Stimulated activated CD4-positive, alpha-beta T cell treated with anti-CD3 and anti-CD28 coated beads, Interleukin-4, amount 100 ng/mL, for 4 hours (primary cell): Measurements from ENCODE around the gene BMPR1B.

ENCODE experiments used
- DNase-seq, 2 experiments: peaks; one replicate each; pipeline ENCODE4 v3.0.0-alpha.2; 2020

Gene BMPR1B

DNA sequence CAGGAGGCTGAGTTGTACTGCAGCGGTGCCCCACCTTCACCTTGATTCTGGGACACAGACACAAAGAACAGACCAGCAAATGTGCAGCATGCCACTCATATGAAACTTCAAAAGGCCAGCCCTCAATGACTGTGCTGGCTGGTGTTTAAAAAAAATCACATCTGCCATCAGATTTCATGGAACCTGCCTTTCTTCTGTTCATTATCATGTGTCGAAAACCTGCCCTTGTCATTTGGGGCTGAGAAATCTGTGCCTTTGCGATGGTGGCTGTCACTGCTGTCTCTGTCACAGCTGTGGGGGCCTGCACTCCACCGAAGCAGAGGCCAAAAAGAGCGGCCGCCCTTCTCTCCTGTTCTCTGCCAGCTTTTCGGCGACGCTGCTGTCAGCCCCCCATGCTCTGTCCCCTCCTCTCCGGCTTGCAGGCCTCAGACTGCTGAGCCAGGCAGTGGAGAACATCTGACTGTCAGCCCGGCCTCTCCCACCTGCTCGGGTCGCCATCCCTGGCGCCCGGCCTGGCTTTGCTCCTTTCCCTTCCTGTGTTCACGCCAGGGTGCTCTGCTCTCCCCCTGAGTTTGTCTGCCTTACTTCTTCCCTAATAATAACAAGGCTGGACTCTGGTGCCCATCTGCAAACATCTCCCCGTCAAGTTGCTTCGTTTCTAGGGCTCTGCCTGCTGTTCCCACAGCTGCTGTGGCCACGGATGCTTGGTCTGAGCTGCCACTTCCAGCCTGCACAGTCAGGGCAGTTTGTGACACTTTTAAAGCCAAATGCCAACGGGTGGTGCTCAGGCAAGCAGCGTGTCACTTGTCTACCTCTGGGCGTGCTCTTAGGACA, 435.9 kb downstream of the BMPR1B start:
- DNase-seq: no peak

DNA sequence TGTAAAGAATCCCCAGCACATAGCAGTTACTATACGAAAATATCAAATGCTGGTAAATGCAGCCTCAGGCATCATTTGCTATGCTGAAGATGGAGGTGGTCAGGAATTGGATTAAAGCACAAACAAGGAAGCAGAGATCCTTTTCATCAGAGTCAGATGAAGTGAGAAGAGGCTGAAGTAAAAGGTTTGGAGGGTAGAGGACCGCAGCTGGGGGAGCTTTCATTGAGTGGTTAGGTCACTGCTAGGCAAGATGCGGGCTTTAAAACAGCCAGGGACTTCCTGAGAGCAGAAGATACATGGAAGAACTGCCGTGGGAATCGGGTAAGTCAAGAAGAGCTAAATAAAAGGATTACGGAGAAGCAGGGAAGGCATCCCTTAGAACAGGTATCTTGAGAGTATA, 439.6 kb downstream of the BMPR1B start:
- no peak for DNase-seq

DNA sequence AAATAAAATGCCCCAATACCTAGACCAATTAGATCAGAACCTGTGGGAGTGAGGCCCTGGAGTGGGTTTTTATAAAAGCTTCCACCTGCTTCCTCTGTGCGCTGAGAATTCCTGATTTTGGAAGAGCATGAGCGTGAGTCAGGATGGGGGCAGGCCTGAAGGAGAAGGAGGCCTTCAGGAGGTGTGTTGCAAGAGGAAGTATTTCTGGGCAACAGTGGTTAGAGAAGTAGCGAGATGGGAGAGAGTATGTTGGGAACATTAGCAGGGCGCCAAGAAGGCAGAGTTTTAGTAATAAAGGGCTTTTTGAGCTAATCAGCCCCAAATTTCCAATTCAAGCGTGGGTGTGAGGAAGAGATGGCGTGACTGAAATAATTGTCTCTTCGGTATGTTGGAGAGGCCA, 441.2 kb downstream of the BMPR1B start:
- DNase-seq: no peak

DNA sequence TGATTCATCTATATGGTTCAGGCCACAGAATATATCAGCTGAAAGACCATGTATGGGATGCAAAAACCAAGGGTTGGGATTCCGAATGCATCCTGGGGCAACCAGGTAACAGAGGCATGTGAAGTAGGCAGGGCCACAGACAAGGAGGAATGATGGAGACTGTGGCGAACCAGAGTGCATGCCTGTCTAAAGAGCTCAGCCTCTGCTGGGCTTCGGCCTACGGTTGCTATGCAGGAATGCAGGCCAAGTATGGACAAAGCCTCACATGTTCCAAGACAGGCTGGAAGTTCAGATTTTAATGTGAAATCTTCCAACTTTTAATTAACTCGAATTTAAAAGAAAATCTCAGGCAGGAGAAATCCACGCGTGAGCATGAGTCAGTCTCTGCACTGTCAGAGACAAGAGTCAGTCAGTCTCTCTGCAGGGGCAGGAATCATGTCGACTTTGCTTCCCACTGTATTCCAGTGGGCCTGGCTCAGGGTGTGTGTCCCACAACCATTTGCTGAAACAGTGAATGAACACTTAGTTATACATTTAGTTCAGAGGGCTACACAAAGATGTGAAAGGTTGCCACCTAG, 446.6 kb downstream of the BMPR1B start:
- no peak for DNase-seq

DNA sequence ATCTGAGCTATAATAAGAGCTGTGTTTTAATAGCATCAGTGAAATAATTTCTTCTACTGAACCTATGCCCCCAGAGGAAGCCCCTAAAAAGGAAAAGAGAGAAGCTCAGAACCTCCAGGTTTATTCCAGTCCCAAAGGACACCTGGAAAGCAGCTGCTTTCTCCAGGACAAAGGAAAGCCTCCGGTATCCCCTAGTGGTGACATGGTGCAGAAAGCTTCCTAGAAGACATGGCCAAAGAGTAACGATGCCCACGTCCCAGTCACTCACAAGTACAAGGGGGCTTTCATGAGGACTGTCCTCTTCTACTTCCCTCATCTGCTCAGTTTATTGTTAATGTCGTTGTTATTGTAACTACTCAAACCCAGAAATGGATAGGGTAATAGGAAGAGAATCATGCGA, 447.1 kb downstream of the BMPR1B start:
- DNase-seq: no peak
